NCI-H510A (cell line): Measurements from ENCODE around the gene PTCHD1.

Experiments
- DNase-seq: peaks from one replicate; lab custom pipeline; 2025; lab: John Stamatoyannopoulos, UW

PTCHD1 gene

GRCh38 chrX:23334848-23335599 is at the start of gene PTCHD1:
TSS of gene PTCHD1 (plus strand) at chrX:23334849. CDS start at chrX:23334876, 27 bp downstream.
- DNase-seq, result no peak

- no peak for DNase-seq
Observed at GRCh38 chrX:23286731-23287130, 47.9 kb upstream of the PTCHD1 start.

DNA sequence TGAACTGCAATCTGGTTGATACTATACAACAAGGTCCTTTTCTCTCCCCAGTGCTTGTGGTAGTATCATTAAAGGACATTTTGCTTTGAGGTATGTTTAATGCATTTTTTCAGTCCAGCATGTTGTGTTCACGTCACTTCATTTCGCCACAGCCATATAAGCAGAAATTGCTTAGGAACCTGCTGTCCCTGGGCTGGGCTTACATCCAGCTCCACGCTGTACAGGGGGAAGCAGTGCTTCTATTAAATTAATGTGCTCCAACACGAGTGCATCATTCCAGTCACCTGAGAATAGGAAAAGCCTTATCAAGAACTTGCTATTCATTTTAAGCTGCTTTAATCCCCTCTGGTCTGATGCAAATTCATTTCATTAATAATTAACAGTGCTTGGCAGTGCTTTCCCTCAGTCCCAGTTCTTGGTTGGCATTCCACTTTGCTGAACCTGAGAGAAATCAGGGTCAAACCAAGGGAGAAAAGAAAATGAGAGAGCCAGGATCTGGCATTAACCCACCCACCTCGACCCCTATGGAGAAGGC is 47.4 kb upstream of the PTCHD1 start:
- DNase-seq, result no peak

DNA sequence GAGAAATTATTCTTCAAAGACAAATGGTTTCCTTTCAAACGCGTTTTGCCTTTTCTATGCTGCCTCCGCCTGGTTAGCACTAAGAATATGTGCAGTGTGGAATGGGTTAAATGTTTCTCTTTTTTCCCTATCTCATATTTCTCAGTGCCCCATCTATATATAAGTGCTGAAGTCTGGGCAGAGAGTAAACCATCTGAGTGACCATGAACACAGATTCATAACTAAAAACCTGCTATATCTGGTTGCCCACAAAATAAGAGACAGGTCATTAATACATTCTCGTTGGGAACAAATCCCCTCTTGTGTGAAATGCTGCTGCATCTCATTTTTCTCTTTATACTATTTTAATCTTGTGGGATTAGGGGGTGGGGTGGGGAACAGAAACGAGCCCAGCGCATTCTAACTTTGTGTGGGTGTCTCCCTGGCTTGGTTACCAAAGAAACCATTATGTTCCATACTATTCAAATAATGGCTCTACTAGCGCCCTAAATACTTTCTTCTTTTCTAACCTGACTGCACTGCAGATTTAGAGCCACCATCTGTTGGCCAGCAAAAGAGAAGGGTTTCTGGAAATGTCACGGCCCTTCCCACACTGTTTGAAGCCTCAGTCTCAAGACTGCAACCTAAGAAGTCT is 42.2 kb upstream of the PTCHD1 start:
- DNase-seq, result no peak

- DNase-seq, result no peak
Observed at GRCh38 chrX:23292988-23293651, 41.5 kb upstream of the PTCHD1 start.

GRCh38 chrX:23304881-23305280 is 29.8 kb upstream of the PTCHD1 start:
- DNase-seq, result no peak

DNA sequence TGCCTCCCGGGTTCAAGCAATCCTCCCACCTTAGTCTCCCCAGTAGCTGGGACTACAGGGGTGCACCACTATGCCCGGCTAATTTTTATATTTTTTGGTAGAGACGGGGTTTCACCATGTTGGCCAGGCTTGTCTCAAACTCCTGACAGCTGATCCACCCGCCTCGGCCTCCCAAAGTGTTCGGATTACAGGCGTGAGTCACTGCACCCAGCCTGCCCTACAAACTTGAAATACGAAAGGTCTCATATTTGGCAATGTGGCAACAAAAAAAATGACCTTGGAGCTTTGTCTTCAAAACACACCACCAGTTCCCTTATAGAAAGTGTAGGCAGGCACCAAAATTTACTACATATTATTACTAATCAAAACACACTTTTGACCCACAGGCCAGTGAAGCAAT is 22.9 kb upstream of the PTCHD1 start:
- no peak for DNase-seq

DNA sequence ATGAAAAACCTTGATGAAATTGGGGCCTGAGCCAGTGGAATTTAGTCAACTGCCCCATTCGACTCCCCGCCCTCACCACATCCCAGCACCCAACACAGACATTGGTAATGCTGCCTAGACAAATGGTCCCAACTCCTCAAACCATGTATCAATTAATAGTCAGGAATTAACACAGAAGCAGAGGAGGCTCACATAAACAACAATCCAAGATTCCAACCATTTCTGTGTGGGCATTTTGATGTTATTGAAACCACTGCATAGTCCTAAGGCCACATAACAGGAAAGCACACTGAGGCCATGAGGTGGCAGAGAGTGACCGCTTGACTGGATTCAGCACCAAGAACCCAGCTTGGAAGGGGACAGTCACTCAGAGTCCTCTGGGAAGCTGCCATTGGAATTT is 22.5 kb upstream of the PTCHD1 start:
- DNase-seq, result no peak

GRCh38 chrX:23317799-23318724 is 16.6 kb upstream of the PTCHD1 start:
- no peak for DNase-seq

DNA sequence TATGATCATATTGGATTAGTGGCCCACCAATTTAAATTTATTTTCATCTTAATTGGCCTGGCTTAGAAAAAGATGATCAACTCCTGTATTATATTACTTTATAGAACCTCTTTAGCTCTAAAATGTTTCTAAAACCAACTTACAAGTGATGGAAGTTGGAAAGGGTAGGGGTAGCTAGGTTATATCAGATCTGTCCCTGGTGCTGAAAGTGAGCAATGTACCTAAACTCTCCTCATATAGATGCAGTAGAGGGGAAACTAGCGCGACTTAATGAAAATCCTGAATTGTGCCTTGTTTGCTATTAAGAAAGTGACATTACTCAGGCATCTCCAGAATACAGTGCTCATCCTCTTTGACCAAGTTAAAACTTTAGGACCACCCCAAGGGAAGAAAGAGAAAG is 7.5 kb upstream of the PTCHD1 start:
- no peak for DNase-seq

DNA sequence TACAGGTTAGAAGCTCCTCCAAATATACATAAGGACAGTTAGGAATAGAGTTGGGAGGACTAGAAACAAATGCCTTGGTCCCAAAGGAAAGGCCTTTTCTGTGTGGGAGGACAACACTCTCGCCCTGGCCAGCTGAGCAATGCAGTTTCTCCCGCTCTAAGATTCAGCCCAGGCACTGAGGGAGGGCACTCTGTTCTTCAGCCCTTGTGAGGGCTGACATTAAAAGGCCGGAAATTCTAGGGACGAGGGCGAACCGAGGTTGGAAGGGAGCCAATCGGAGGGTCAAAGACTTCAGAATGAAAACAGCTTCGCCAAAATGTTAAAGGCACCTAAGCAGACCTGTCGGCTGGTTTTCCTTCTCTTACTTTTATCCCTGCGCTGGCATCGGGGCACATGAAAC is 2.9 kb upstream of the PTCHD1 start:
- no peak for DNase-seq

- DNase-seq, result no peak
Observed at GRCh38 chrX:23332101-23332887, 2.4 kb upstream of the PTCHD1 start.

DNA sequence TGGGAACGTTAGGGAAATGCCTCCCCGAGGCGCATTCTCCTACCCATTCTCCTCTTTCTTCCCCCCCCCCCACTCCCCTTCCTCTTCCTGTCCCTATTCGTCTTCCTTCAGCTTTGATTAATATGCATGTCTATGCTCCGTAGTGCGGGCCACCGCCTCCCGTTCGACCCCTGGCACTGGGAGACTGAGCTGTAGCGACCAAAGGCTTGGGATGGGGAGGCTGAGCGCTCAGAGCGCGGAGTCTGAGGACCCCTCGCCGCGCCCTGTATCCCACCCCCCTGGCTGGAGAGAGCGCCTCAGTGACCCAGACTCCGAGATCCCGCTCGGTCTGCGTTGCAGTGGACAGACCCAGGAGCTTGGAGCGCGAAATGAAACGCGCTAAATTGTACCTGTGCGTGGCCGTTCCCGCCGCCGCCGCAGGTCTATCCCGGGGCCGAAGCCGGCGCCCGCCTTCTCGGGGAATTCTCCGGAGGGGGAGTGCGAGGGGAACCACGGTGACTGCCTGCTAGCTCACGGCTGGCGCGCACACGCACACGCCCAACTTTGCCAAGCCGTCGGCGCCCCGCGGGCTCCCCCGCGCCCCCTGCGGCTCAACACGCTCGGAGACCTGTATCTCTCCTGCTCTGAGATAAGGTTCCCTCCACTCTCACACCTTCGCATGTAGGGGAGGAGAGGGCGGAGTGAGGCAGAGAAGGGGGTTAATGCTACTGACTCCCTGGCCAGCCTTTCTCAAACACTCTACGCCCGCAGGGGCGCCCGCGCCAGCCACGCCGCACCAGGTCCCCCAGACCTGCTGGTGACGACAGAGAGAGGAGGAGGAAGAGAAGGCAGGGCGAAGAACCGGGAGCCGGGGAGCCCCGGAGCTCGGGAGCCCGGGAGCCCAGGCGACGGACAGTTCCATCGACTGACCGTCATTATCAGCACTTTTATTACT is 1.5 kb upstream of the PTCHD1 start:
- no peak for DNase-seq

- DNase-seq, result no peak
Observed at GRCh38 chrX:23333842-23334520, 668 bp upstream of the PTCHD1 start.

GRCh38 chrX:23334521-23334847 is 165 bp upstream of the PTCHD1 start:
- DNase-seq, result no peak

DNA sequence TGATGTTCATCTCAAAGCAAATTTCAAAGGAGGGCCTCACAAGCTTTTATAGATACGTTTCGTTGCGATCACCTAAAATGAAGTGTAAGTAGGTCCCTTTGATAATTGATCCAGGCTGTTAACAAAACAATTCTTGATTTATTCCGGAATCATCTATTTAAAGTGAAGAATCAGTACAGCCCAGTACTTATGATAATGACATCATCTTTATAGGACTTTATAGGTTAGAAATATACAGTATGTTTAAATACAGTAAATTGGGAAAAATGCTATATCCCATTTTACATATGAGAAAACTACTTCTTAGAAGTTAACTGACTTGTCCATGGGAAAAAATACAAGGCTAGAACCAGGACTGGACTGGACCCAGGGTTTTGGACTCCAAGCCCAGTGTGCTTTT is 3.7 kb downstream of the PTCHD1 start:
- DNase-seq, result no peak

GRCh38 chrX:23341452-23341851 is 6.8 kb downstream of the PTCHD1 start:
- no peak for DNase-seq

- no peak for DNase-seq
Observed at GRCh38 chrX:23344238-23344903, 9.7 kb downstream of the PTCHD1 start.

DNA sequence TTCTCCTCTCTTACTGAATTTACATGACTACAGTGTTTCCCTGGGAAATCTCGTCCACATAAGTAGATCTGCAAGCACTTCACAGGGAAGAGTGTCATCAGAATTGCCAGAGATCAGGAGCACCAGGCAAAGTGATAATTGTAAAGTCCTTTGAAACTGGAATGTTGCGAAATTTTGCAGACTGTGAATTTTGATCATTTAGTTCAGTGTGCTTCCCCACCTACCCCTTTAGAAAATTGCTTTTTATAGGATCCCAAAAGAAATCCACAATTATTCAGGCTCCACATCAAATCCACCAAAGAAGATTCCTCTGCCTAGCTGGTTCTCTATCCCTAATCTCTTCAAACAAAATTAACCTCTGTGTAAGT is 10.2 kb downstream of the PTCHD1 start:
- DNase-seq, result no peak
